GM12864 (cell line): ENCODE results near the gene CLASP1.
A peak's percentile ranks its signal among the peaks of the same experiment; 100 is the strongest.
"Not testable (repeated sequence)": the region's sequence is repeated elsewhere in the genome, so short reads cannot be mapped to it uniquely, and the experiment has no call there.

ENCODE experiments used
- DNase-seq: peaks from one replicate; pipeline ENCODE4 v3.0.0-alpha.2; 2011; ENCODE audit warnings: low read depth
- H3K4me3 ChIP-seq: 2 replicates; pipeline ENCODE4 v1.5.1; 2011; ENCODE audit warnings: mild to moderate bottlenecking, low read depth, low read length, control low read depth
- TF ChIP-seq, protein P1 (sequence below): IDR thresholded peaks from 2 replicates; pipeline ENCODE4 v1.5.1; 2011; ENCODE audit warnings: low read depth, mild to moderate bottlenecking, moderate library complexity, low read length, control low read depth, inconsistent platforms; ENCODE audit errors: missing control alignments

The CLASP1 gene

DNA sequence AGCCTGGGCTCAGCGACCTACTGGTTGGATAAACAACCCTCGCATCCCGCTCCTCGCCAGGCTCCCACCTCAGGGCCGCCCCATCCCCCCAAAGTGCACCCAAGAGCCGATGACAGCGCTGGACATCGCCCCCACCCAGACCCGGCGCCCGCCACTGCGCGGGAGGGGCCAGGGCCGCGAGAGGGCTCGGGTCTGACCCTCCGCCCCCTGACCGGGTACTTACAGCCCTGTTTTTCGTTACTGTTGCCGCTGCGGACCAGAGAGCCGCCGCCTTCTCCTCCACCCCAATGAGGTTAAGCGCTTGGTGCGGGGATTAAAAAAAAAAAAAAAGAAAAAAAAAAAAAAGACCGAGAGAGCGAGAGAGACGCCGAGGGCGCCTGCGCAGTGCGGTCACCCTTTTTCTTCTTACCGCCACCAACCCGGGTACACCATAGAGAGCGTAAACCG, at the start of gene CLASP1:
Gene CLASP1 (minus strand): TSS at position 314 of the 447 bp plus-strand sequence. CDS start 43,567 bp downstream, outside the sequence.
- peak within 1 kb of the TSS; percentile 82 for H3K4me3 ChIP-seq
- peak; percentile 93 for DNase-seq
- TF ChIP-seq, protein P1, sequence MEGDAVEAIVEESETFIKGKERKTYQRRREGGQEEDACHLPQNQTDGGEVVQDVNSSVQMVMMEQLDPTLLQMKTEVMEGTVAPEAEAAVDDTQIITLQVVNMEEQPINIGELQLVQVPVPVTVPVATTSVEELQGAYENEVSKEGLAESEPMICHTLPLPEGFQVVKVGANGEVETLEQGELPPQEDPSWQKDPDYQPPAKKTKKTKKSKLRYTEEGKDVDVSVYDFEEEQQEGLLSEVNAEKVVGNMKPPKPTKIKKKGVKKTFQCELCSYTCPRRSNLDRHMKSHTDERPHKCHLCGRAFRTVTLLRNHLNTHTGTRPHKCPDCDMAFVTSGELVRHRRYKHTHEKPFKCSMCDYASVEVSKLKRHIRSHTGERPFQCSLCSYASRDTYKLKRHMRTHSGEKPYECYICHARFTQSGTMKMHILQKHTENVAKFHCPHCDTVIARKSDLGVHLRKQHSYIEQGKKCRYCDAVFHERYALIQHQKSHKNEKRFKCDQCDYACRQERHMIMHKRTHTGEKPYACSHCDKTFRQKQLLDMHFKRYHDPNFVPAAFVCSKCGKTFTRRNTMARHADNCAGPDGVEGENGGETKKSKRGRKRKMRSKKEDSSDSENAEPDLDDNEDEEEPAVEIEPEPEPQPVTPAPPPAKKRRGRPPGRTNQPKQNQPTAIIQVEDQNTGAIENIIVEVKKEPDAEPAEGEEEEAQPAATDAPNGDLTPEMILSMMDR = no peak

DNA sequence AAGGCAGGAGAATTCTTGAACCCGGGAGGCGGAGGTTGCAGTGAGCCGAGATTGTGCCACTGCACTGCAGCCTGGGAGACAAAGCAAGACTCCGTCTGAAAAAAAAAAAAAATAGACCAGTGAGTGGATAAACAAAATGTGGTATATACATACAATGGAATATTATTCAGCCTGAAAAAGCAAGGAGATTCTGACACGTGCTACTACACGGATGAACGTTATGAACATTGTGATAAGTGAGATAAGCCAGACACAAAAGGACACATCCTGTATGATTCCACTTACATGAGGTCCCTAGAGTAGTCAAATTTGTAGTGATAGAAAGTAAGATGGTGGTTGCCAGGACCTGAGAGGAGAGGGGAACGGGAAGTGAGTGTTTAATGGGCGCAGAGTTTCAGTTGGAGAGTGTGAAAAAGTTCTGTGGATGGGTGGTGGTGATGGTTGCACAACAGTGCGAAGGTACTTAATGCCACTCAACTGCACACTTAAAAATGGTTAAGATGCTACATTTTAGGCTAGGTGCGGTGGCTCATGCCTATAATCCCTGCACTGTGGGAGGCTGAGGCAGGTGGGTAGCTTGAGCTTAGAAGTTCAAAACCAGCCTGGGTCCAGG, 49.2 kb upstream of the CLASP1 start:
- DNase-seq = no peak
- H3K4me3 ChIP-seq = no peak overlapping the region
- TF ChIP-seq, protein P1 = no peak

DNA sequence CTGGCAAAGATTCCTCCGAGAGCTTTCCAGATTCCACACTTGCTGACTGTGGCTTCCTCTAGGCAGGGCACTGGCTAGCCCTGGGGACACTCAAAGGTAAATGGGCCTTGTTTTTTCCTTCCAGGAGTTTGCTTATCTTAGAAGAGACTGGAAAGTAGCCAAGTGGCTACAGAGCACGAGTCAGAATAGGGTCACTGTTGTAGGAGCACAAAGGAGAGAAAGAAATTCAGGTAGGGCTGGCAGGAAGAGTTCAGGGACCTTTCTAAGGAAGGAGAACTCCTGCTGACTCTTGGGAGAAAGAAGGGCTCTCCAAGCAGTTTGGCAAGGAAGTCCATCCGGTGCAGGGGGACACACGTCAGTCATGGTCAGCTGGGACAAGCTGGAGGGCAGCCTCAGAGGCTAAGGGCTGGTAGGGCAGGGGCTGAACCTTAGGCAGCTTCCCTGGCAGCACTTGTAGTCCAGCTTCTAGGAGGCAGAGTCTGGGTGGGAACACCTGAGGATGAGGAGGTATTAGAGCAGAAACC, 47.9 kb upstream of the CLASP1 start:
- TF ChIP-seq, protein P1 = no peak
- no peak overlapping the region for H3K4me3 ChIP-seq
- DNase-seq = no peak

DNA sequence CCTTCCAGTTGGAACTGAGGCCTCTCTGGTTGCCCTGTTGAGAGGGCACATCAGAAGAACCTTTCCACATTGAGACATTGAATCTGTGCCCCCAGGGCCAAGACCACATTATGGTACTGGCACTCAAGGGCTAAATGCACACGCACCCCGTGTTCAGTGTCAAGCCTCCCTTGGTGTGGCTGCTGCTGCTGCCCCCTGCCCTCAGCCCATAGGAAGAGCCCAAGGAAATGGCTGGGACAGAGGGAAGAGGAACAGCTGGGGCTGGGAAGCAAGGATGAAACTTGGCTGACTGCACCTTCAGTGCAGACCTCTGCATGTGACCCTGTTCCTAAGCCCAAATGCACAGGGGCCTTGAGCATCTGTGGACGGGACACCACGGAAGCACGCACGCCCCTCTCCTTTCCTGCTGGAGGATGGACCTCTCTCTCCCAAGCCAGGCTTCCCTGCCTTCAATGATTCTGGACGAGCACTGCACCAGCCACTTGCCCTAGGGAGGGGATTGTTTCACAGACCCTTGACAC, 47.2 kb upstream of the CLASP1 start:
- TF ChIP-seq, protein P1 = no peak
- no peak overlapping the region for H3K4me3 ChIP-seq
- DNase-seq = no peak

DNA sequence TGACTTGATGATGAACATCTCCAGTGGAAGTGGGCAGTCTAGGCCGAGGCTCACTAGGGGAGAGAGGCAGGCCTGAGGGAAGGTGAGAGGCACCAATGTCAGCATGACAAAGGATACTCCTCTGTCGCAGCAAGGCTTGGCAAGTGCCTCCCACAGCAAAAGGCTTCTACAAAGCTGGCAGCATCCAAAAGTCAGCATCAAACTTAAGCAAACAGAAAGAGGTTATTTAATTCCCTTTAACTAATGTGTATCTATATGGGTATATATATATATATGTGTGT, 45.8 kb upstream of the CLASP1 start:
- TF ChIP-seq, protein P1 = no peak
- no peak for DNase-seq

DNA sequence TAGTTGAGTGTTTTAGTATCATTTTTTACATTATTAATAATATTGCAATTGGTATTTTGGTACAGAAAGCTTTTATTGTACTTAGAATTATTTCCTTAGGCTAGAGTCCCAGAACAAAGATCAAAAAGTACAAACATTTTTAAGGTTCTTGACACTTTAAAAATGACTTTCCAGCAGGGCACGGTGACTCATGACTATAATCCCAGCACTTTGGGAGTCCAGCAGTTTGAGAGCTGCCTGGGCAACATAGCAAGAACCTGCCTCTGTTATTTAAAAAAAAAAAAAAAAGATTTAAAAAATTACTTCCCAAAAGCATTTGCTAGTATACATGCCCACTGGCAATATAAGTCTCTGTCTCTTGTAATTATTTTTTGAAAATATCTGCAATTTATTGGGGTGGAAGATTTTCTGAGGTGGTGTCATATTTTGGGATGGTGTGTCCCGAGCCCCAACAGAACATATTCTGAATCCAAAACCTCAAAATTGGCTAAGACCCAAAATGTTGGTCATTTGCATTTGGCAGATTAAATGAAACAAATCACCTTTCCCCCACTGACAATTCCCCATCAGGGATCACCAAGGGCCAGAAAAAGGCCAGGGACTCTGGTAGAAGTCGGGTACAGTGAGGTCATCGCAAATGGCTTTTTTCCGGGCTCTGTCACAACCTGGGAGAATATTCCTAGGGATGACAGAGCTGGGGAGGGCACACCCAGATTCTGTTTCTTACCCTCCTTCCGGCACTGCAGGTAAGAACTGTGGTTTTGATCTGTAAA, 45.3 kb upstream of the CLASP1 start:
- TF ChIP-seq, protein P1 = no peak
- H3K4me3 ChIP-seq = no peak overlapping the region
- DNase-seq = no peak

More for the DNA sequence above, 45.8 kb upstream of the CLASP1 start:
- no peak overlapping the region for H3K4me3 ChIP-seq

DNA sequence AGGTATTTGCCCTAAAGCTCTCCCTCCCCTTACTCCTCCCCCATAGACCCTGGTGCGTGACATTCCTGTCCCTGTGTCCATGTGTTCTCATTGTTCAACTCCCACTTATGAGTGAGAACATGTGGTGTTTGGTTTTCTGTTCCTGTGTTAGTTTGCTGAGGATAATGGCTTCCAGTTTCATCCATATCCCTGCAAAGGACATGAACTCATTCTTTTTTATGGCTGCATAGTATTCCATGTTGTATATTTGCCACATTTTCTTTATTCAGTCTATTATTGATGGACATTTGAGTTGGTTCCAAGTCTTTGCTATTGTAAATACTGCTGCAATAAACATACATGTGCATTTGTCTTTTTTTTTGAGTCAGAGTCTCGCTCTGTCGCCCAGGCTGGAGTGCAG, 41.3 kb upstream of the CLASP1 start:
- DNase-seq, H3K4me3 ChIP-seq: not testable (repeated sequence)
